DMS153 (cell line): ENCODE data around the gene RNU1-3.

Source experiments
- DNase-seq: peaks from one replicate; lab custom pipeline; 2025; lab: John Stamatoyannopoulos, UW

Gene RNU1-3

GRCh38 chr1:16618719-16619118, 48.0 kb downstream of the RNU1-3 start:
- no peak for DNase-seq

- DNase-seq: no peak
Measured at GRCh38 chr1:16617778-16618580, 48.8 kb downstream of the RNU1-3 start.

GRCh38 chr1:16617114-16617631, 49.6 kb downstream of the RNU1-3 start:
- no peak for DNase-seq
